K562 (cell line): ENCODE results near the gene LCTL. TPM values are rescaled to one million over a fixed set of nuclear protein-coding genes. Genes with fewer than 3 reads are reported as not detected.

Experiments
- BMI1 ChIP-seq: fragments of 150-350 bp; IDR thresholded peaks from 2 replicates; pipeline ENCODE4 v1.6.1; 2014; ENCODE audit warnings: low read length
- CBFB ChIP-seq: sonication (generic); formaldehyde crosslinking; IDR thresholded peaks from 2 replicates; pipeline ENCODE4 v1.4.0; 2020; ENCODE audit warnings: mild to moderate bottlenecking, missing genetic modification reagents
- CSDE1 ChIP-seq, 2 experiments: fragments of 450-650 bp; IDR thresholded peaks; 2 replicates each; pipeline ENCODE4 v1.6.1; 2016; ENCODE audit warnings: mild to moderate bottlenecking in 1 of 2
- EWSR1 ChIP-seq: fragments of 450-650 bp; IDR thresholded peaks from 2 replicates; pipeline ENCODE4 v1.6.1; 2018; ENCODE audit warnings: borderline replicate concordance, mild to moderate bottlenecking, low read depth, moderate library complexity; ENCODE audit not compliant: partially characterized antibody
- FIP1L1 ChIP-seq: fragments of 200-400 bp; formaldehyde crosslinking; IDR thresholded peaks from 2 replicates; pipeline ENCODE4 v1.6.1; 2018; ENCODE audit warnings: mild to moderate bottlenecking, low read depth, low read length; ENCODE audit not compliant: poor library complexity, severe bottlenecking
- GATA2 ChIP-seq: sonication (generic); formaldehyde crosslinking; IDR thresholded peaks from 2 replicates; pipeline ENCODE4 v1.4.0; 2020; ENCODE audit warnings: mild to moderate bottlenecking, missing genetic modification reagents
- KAT7 ChIP-seq: sonication (generic); formaldehyde crosslinking; IDR thresholded peaks from 2 replicates; pipeline ENCODE4 v1.8.0; 2022; ENCODE audit warnings: missing genetic modification reagents, mild to moderate bottlenecking, borderline replicate concordance
- KLF1 ChIP-seq: fragments of 450-650 bp; IDR thresholded peaks from 2 replicates; pipeline ENCODE4 v1.6.1; 2016; ENCODE audit warnings: missing genetic modification characterization, missing compliant biosample characterization
- NFIC ChIP-seq: fragments of 450-650 bp; IDR thresholded peaks from 2 replicates; pipeline ENCODE4 v1.6.1; 2017; ENCODE audit warnings: mild to moderate bottlenecking, inconsistent platforms
- OTX1 ChIP-seq: fragments of 450-650 bp; formaldehyde crosslinking; IDR thresholded peaks from 2 replicates; pipeline ENCODE4 v1.4.0; 2022; ENCODE audit warnings: mild to moderate bottlenecking
- PHF8 ChIP-seq: fragments of 200-600 bp; sonication (generic); IDR thresholded peaks from 2 replicates; pipeline ENCODE4 v1.6.1; 2012; ENCODE audit warnings: mixed run types, mild to moderate bottlenecking, inconsistent platforms, low read length, moderate library complexity, borderline replicate concordance
- PRPF4 ChIP-seq: fragments of 200-400 bp; formaldehyde crosslinking; IDR thresholded peaks from one replicate; pipeline ENCODE4 v1.6.1; 2017; ENCODE audit warnings: low read length, low read depth, mild to moderate bottlenecking; ENCODE audit not compliant: insufficient read depth, poor library complexity, severe bottlenecking
- RBFOX2 ChIP-seq: fragments of 200-400 bp; formaldehyde crosslinking; IDR thresholded peaks from 2 replicates; pipeline ENCODE4 v1.6.1; 2017; ENCODE audit warnings: low read depth, mild to moderate bottlenecking, low read length, moderate library complexity
- RFX1 ChIP-seq: fragments of 450-650 bp; IDR thresholded peaks from 2 replicates; pipeline ENCODE4 v1.6.1; 2016; ENCODE audit warnings: mild to moderate bottlenecking, moderate library complexity
- SAP30 ChIP-seq: fragments of 200-600 bp; sonication (generic); IDR thresholded peaks from 2 replicates; pipeline ENCODE4 v1.6.1; 2012; ENCODE audit warnings: borderline replicate concordance, low read depth, mild to moderate bottlenecking, moderate library complexity, low read length, control low read depth, inconsistent platforms; ENCODE audit not compliant: insufficient read depth, poor library complexity, severe bottlenecking
- SMAD4 ChIP-seq: fragments of 250-450 bp; sonication (Bioruptor Pico); conservative IDR thresholded peaks from 2 replicates; pipeline ENCODE4 v1.8.0; 2021; ENCODE audit warnings: inconsistent platforms, mild to moderate bottlenecking, moderate library complexity
- SMC3 ChIP-seq: conservative IDR thresholded peaks from 2 replicates; pipeline ENCODE4 v1.6.1; 2011; ENCODE audit warnings: low read depth, low read length, improper control_type of control experiment; ENCODE audit not compliant: insufficient read depth
- SNAPC5 ChIP-seq: fragments of 250-450 bp; sonication (Bioruptor Pico); IDR thresholded peaks from 2 replicates; pipeline ENCODE4 v1.8.0; 2021; ENCODE audit warnings: moderate library complexity, mild to moderate bottlenecking, inconsistent platforms
- SRSF1 ChIP-seq: fragments of 200-400 bp; formaldehyde crosslinking; IDR thresholded peaks from 2 replicates; pipeline ENCODE4 v1.6.1; 2017; ENCODE audit warnings: mild to moderate bottlenecking, low read depth, low read length, moderate library complexity
- TCF7 ChIP-seq: sonication (generic); IDR thresholded peaks from 2 replicates; pipeline ENCODE4 v1.6.1; 2016; ENCODE audit warnings: antibody characterized with exemption, borderline replicate concordance
- TEAD4 ChIP-seq, 2 experiments: sonication (generic) in 1 of 2; formaldehyde crosslinking in 1 of 2; IDR thresholded peaks; 2 replicates each; pipeline versions ENCODE4 v1.6.1 to v1.8.0; 2012 to 2022; ENCODE audit warnings: borderline replicate concordance in 1 of 2, inconsistent platforms in 1 of 2, low read length in 1 of 2, mild to moderate bottlenecking in 1 of 2, missing genetic modification reagents in 1 of 2
- polyA plus RNA-seq, 8 experiments: library from polyadenylated mRNA; depleted of rRNA in 4 of 8; stranded (reverse) in 5 of 8; unstranded in 3 of 8; fragments of >200 nt; fragmentation: Nextera tagmentation in 2 of 8; fragmentation: Illumina TruSeq in 1 of 8; extraction: Ambion mirVana in 2 of 8; extraction: Trizol in 1 of 8; gene quantifications; 2 replicates each; pipeline versions ENCODE4 v1.2.1 to v1.2.3, GENCODE V29; 2011 to 2014; ENCODE audit warnings: inconsistent platforms in 1 of 8, missing spikeins in 1 of 8
- total RNA-seq, 7 experiments: library from RNA; depleted of rRNA in 6 of 7; stranded (reverse); fragments of >200 nt in 6 of 7; fragmentation: Illumina TruSeq in 2 of 7; extraction: Trizol in 2 of 7; gene quantifications; 2 replicates each; pipeline versions ENCODE4 v1.2.1 to v1.2.3, GENCODE V29; 2011 to 2021; ENCODE audit warnings: low replicate concordance in 1 of 7
- TF ChIP-seq, protein P1 (sequence below): sonication (generic); formaldehyde crosslinking; IDR thresholded peaks from 2 replicates; pipeline ENCODE4 v1.8.0; 2022; ENCODE audit warnings: mild to moderate bottlenecking, missing genetic modification reagents
- TF ChIP-seq, protein P2 (sequence below), 2 experiments: fragments of 450-650 bp in 1 of 2; sonication (generic) in 1 of 2; formaldehyde crosslinking in 1 of 2; IDR thresholded peaks in 1 of 2; conservative IDR thresholded peaks in 1 of 2; 2 replicates each; pipeline versions ENCODE4 v1.6.1 to v1.8.1; 2016 to 2023; ENCODE audit warnings: mild to moderate bottlenecking in 2 of 2, moderate library complexity in 2 of 2, inconsistent platforms in 1 of 2, missing genetic modification reagents in 1 of 2
- TF ChIP-seq, protein P3 (sequence below): fragments of 250-450 bp; sonication (Bioruptor Pico); IDR thresholded peaks from 2 replicates; pipeline ENCODE4 v1.4.0; 2020

LCTL gene
- total and polyA plus RNA-seq, 9 of the 15 experiments (the other 6 are each of a cell fraction or from before 2014, with no cell fraction given): 0.08 to 0.31 (median 0.17) TPM; not detected in 6

GRCh38 chr15:66592505-66593218 is 26.9 kb upstream of the LCTL start (continued):
- TF ChIP-seq, protein P1, sequence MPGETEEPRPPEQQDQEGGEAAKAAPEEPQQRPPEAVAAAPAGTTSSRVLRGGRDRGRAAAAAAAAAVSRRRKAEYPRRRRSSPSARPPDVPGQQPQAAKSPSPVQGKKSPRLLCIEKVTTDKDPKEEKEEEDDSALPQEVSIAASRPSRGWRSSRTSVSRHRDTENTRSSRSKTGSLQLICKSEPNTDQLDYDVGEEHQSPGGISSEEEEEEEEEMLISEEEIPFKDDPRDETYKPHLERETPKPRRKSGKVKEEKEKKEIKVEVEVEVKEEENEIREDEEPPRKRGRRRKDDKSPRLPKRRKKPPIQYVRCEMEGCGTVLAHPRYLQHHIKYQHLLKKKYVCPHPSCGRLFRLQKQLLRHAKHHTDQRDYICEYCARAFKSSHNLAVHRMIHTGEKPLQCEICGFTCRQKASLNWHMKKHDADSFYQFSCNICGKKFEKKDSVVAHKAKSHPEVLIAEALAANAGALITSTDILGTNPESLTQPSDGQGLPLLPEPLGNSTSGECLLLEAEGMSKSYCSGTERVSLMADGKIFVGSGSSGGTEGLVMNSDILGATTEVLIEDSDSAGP (CRISPR knock-in tag): no peak
- TF ChIP-seq CBFB (CRISPR knock-in tag) (no peak), CSDE1 (IDR thresholded peaks at IDR 0.05) (no peak), RBFOX2 (no peak), OTX1 (CRISPR knock-in tag) (no peak), GATA2 (CRISPR knock-in tag) (peak; percentile 73), KAT7 (CRISPR knock-in tag) (no peak), SNAPC5 (no peak), SMC3 (no peak), FIP1L1 (no peak), EWSR1 (no peak), PHF8 (no peak), PRPF4 (no peak), SMAD4 (peak; percentile 60; the same call in 1 of the 2 replicates), TEAD4 (IDR thresholded peaks at IDR 0.05; ENCODE audit: low read length) (peak; percentile 49; the same call in 1 of the 2 replicates), TEAD4 (CRISPR knock-in tag; IDR thresholded peaks at IDR 0.05; ENCODE audit: borderline replicate concordance) (no peak), RFX1 (no peak), SAP30 (no peak), TCF7 (no peak), KLF1 (tag) (no peak), NFIC (no peak), BMI1 (no peak), SRSF1 (no peak)
- TF ChIP-seq, protein P2, sequence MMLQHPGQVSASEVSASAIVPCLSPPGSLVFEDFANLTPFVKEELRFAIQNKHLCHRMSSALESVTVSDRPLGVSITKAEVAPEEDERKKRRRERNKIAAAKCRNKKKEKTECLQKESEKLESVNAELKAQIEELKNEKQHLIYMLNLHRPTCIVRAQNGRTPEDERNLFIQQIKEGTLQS (IDR thresholded peaks at IDR 0.05): no peak
- TF ChIP-seq, protein P2 (CRISPR knock-in tag; conservative IDR thresholded peaks at IDR 0.05): no peak
- TF ChIP-seq, protein P3, sequence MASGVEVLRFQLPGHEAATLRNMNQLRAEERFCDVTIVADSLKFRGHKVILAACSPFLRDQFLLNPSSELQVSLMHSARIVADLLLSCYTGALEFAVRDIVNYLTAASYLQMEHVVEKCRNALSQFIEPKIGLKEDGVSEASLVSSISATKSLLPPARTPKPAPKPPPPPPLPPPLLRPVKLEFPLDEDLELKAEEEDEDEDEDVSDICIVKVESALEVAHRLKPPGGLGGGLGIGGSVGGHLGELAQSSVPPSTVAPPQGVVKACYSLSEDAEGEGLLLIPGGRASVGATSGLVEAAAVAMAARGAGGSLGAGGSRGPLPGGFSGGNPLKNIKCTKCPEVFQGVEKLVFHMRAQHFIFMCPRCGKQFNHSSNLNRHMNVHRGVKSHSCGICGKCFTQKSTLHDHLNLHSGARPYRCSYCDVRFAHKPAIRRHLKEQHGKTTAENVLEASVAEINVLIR: no peak
